ENCODE results near the gene PTAFR.

PTAFR gene

GRCh38 chr1:28119556-28119955 is 56.9 kb downstream of the PTAFR start:
- Histone ChIP-seq H3K9me3 (no peaks in the 10 kb centered on the region), H3K27me3 (no peaks in the 10 kb centered on the region), H3K36me3 (no peaks in the 10 kb centered on the region), H3K4me1 (no peaks in the 10 kb centered on the region), H3K4me3 (ENCODE audit: low read depth, low read length) (no peak overlapping the region)
- DNase-seq: no peak
- TF ChIP-seq CTCF (IDR thresholded peaks at IDR 0.05; ENCODE audit: low read depth, low read length): no peak

DNA sequence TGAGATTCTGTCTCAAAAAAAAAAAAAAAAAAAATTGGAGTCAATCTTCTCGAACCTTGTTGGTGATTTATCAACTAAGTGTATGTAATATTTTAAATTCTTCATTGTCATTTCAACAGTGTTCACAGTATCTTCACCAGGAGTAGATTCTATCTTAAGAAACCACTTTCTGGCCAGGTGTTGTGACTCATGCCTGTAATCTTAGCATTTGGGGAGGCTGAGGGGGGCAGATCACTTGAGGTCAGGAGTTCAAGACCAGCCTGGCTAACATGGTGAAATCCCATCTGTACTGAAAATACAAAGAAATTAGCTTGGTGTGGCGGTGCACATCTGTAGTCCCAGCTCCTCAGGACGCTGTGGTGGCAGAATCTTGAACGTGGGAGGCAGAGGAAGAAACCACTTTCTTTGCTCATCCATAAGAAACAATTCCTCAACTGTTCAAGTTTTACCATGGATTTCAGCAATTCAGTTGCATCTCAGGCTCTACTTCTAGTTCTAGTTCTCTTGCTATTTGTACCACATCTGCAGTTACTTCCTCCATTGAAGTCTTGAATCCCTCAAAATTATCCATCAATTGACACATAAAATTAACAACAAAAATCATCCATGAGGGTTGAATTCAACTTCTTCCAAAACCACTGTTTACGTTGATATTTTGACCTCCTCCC is 57.7 kb downstream of the PTAFR start:
- Histone ChIP-seq H3K9me3 (no peaks in the 10 kb centered on the region), H3K36me3 (no peaks in the 10 kb centered on the region), H3K4me3 (ENCODE audit: low read depth, low read length) (no peak overlapping the region), H3K4me1 (no peaks in the 10 kb centered on the region), H3K27me3 (no peaks in the 10 kb centered on the region)
- no peak for DNase-seq
- TF ChIP-seq CTCF (IDR thresholded peaks at IDR 0.05; ENCODE audit: low read depth, low read length): no peak

GRCh38 chr1:28115267-28115666 is 61.2 kb downstream of the PTAFR start:
- H3K9me3 ChIP-seq: no peaks in the 10 kb centered on the region
- TF ChIP-seq CTCF (IDR thresholded peaks at IDR 0.05; ENCODE audit: low read depth, low read length): no peak
- H3K36me3 ChIP-seq: no peaks in the 10 kb centered on the region
- no peaks in the 10 kb centered on the region for H3K27me3 ChIP-seq
- no peak overlapping the region for H3K4me3 ChIP-seq (ENCODE audit: low read depth, low read length)
- no peaks in the 10 kb centered on the region for H3K4me1 ChIP-seq
- no peak for DNase-seq

GRCh38 chr1:28114844-28115243 is 61.6 kb downstream of the PTAFR start:
- H3K9me3 ChIP-seq: no peaks in the 10 kb centered on the region
- H3K36me3 ChIP-seq: no peaks in the 10 kb centered on the region
- no peaks in the 10 kb centered on the region for H3K4me1 ChIP-seq
- no peak for TF ChIP-seq CTCF (IDR thresholded peaks at IDR 0.05; ENCODE audit: low read depth, low read length)
- H3K4me3 ChIP-seq (ENCODE audit: low read depth, low read length): no peak overlapping the region
- no peak for DNase-seq
- no peaks in the 10 kb centered on the region for H3K27me3 ChIP-seq

DNA sequence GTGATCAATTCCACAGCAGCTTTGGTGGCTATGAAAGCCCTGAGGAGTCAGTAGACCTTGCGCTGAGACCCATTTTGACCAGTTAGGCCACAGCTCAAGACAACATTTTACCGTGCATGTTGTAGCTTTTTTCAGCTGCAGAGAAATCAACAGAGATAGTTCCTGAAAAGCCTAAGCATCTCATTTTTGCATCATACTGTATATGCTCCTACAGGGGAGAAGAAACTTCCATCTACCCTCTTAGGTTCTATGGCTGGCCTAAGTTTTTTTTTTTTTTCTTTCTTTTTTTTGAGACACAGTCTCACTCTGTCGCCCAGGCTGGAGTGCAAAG is 63.3 kb downstream of the PTAFR start:
- no peaks in the 10 kb centered on the region for H3K36me3 ChIP-seq

More for the DNA sequence above, 63.3 kb downstream of the PTAFR start:
- Histone ChIP-seq H3K4me1 (no peaks in the 10 kb centered on the region), H3K27me3 (no peaks in the 10 kb centered on the region), H3K9me3 (no peaks in the 10 kb centered on the region), H3K4me3 (ENCODE audit: low read depth, low read length) (no peak overlapping the region)
- TF ChIP-seq CTCF (IDR thresholded peaks at IDR 0.05; ENCODE audit: low read depth, low read length): no peak
- no peak for DNase-seq
